HG02884 (cell line): ENCODE data around the gene PLCD3.
A peak's percentile ranks its signal among the peaks of the same experiment; 100 is the strongest.
"Not testable (repeated sequence)": the region's sequence is repeated elsewhere in the genome, so short reads cannot be mapped to it uniquely, and the experiment has no call there.

Experiments used
- ATAC-seq: cut with Tn5 transposase; IDR thresholded peaks from one replicate; pipeline ENCODE4 v1.9.1; 2021; ENCODE audit warnings: mild to moderate bottlenecking, moderate library complexity; ENCODE audit not compliant: unreplicated experiment

Gene PLCD3

DNA sequence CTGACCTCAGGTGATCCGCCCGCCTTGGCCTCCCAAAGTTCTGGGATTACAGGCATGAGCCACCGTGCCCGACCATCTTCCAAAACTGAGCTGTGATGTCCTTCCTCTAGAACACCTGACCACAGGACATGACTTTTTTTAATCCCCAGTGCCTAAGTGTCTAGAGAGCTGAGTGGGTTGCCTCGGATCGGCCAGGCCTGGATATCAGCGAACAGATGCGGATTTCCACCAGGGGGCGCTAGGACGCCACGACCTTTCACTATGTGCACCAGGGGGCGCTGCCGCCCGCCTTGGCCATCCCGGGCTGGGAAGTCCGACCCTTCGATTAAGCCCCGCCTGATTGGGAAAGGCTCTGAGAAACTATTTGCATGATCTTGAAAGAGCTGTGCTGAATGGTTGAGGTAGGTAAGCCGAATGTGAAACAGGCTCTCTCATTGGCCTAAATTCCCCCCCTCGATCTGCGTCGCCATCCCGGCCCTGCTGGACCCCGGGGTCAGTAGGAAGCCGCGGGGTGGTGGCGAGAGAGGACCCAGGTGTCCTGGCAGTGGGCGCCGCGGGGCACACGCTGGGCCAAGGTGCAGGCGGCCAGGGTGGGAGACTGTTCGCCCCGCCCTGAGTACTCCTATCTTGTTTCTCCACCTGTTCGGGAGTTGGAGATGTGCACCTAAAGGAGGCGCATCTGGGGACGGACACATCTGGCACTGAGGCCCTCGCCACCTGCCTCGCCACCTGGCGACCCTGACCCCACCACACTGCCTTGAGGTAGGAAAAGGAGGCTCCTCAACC is 3.1 kb upstream of the PLCD3 start, which contains the start of gene ACBD4:
Gene ACBD4, plus strand, starts transcription at position 496 of the 786 bp plus-strand sequence. CDS start 458 bp downstream, outside the sequence.
- peak; percentile 77 for ATAC-seq

- ATAC-seq, result no peak
Measured at GRCh38 chr17:45132572-45133463, 503 bp upstream of the PLCD3 start.

DNA sequence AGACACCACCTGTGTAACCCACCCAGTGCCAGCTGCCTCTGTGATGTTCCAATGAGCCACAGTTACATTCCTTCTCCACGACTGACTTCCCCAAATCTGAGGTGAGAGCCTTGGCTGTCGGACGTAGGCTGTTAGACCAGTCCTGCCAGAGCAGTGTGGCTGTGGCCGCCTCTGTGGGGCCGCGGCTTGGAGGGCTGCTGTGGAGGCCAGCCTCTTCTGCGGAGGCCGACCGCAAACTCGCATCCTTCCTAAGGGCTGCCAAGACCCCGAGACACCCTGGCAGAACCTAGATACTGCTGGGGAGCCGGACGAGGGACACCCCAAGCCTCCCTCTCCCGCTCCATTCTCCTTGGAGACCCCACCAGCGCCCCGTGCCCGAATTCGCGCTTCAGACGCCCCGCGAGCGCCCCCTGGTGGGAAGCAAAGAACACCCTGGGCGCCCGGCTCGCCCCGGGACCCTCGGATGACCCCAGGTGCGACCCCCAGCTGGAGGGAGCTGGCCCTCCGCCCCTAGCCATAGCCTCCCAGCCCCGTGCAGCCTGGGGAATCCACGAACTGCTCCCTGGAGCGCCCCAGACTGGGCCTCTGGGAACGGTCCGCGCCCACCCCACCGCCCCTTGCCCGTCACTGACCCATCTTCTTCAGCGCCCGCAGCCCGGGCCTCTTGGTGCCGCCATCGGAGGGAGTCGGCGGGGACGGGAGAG is 547 bp downstream of the PLCD3 start:
- no peak for ATAC-seq

GRCh38 chr17:45130681-45131615 is 1.4 kb downstream of the PLCD3 start:
- ATAC-seq, result no peak

DNA sequence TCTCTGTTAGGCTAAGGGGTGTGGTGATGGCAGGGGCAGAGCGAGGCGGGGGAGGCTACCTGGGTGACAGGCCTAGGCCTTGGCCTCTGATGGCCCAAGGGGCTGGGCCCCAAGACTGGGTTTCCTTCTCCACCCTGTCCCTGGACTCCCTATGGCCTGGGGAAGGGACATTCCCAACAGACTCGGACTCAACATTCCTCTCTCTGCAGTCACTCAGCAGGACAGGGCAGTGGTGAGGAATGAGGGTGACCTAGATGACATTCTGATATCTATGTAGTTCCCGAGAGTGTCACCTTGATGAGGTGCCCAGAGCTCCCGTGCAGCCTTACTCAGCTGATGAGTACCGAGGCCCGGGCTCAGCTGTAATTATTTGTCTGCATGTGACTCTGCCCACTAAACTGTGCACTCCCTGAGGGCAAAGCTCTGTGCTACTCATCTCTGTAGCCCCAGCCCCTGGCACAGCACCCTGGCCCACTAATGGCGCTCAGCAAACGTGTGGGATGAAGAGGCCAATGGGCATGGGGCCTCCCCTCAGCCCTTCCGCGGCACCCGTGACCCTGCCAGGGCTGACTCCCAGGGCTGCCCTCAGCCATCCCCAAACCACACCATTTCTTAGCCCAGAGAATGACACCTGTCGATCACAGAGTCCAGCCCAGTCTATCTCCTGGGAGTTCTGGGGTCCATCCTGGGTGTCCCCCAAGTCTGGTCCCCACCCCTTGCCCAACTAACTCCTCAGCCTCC is 2.2 kb downstream of the PLCD3 start:
- ATAC-seq, result no peak

DNA sequence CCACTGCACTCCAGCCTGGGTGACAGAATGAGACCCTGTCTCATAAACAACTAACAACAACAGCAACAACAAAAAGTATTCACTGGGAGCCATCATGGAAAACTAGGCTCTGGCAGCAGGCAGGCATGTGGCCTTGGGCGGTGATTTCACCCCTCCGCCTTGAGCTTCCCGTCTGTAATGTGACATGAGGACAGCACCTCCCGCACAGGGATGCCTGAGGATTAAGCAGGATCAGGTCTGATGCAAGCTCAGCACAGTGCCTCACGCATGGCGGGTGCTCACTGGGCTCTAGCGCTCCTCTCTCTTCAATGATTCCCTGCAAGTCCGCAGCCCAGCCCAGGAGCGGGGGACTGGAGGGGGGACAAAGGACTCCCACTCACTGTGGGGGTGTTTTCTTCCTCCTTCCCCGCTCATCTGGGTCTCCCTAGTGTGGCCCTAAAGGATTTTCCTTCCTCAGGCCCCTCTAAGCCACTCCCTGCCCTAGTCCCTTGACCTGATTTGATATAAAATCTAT is 2.8 kb downstream of the PLCD3 start:
- ATAC-seq, result no peak

DNA sequence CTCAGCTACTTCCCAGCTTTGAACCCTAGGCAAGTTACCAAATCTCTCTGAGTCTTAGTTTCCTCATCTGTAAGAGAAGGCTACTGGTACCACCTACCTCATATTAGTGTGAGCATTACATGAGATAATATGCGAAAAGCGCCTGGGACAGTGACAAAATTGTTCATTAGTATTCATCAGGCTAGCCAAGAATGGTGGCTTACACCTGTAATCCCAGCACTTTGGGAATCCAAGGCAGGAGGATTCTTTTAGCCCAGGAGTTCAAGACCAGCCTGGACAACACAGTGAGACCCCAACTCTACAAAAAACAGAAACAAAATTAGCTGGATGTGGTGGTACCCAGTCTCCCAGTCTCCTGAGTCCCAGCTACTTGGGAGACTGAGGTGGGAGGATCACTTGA is 3.3 kb downstream of the PLCD3 start:
- ATAC-seq, result no peak

DNA sequence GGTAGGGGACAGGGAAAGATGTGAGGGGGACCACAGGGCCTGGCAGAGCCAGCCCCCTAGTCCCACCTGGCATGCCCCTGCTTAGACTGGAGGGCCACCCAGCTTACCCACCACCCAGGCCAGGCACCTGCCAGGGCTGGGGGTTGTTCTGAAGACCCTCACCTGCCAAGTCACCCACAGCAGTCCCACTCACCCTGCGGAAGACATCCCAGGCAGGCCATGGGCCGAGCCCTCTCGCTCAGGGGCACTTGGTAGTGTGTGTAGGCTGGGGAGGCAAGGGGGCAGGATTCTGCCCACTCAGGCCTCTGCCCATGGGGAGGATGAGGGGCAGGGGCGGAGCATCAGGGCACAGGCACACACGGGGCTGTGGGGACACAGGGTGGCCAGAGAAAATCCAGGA is 4.0 kb downstream of the PLCD3 start:
- no peak for ATAC-seq

- no peak for ATAC-seq
Measured at GRCh38 chr17:45127548-45128300, 4.6 kb downstream of the PLCD3 start.

DNA sequence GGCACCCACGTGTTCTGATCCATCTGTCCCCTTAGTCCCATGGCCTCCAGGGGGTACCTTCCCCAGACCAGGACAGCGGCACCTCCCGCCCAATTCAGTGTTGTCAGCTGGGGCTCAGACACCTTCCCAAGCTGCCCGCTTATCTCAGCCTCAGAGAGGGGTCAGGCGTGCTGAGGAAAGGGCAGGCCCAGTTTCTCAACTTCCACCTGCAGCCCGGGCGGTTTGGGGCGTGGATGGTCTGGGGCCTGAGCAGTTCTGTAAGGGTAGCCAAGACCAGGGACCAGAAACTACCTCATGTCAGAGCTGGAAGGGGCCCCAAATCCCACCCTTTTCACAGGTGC is 5.1 kb downstream of the PLCD3 start:
- ATAC-seq, result no peak

- no peak for ATAC-seq
Measured at GRCh38 chr17:45125509-45125908, 6.8 kb downstream of the PLCD3 start.

DNA sequence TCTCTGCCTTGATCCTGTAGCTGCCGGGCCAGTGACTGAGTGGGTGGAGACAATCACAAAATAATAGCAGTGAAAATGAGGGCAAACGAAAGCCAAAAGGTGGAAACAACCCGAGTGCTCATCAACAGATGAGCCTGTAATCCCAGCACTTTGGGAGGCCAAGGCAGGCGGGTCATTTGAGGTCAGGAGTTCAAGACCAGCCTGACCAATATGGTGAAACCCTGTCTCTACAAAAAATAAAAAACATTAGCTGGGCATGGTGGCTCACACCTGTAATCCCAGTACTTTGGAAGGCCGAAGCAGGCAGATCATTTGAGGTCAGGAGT is 7.6 kb downstream of the PLCD3 start:
- not testable (repeated sequence) for ATAC-seq

- ATAC-seq, result no peak
Measured at GRCh38 chr17:45123930-45124796, 8.2 kb downstream of the PLCD3 start.

DNA sequence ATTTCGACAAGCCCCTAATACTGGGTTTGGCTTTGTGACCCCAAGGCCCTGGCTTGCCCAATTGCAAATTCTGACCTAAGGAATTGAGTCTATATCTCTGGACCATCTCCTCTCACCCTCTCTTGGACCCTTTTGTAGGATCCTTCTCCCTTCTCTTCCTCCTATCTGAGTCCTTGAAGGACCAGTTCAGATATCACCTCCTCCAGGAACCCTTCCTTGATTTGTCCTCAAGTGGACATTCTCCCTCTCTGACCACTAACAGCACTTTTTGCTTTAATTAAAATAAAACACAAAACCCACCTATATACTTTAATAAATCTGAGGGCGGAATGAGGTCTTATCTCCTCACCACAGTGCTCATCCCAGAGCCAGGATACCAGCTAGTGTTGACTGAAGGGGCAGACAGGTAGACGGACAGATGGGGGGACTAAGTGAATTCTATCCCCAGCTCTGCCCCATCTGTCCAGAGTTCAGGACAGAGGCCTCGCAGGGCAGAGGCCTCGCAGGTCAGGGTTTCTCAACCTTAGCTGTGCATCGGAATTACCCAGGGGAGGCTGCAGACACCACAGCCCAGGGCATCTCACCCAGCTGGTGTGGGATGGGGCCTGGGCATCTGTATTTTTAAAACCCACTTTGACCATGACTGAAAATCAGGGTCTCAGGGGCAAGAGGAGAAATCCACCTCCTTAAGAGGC is 9.1 kb downstream of the PLCD3 start:
- ATAC-seq, result no peak

DNA sequence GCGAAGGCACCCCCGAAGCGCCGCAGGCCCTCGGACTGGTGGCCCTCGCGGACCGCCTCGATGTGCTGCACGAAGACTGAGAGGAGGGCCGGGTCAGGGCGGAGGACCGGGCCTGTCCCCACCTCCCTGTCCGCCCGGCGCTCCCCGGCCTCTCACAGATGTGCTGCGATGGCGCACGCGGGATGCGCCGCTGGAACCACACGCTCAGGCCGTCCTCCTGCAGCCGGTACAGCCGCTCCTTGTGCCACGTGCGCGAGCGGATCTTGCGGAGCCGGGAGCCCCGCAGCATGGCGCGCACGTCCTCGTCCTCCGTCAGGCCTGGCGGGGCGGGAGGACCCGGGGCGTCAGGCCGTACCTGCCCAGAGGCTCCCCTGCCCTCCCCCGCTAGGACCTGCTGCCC is 11.3 kb downstream of the PLCD3 start:
- no peak for ATAC-seq

GRCh38 chr17:45120558-45120957 is 11.8 kb downstream of the PLCD3 start:
- ATAC-seq, result no peak

DNA sequence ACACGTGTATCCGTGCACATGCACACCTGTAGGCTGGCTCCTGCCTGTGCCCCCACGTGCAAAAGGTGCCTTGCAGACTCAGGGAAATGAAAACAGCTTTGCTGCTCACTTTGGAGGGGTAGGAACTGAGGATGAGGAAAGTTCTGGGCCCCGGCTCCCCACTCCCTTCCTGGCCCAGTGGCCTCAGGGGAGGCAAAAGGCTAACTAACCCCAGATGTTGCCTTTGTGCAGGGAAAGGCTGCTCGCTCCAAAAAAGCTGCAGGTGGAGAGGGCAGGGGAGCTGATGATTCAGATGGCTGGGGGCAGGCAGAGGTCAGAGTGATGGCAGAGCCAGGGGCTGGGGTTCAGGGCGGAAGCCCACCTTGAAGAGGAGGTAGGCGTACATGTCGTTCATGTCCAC is 12.4 kb downstream of the PLCD3 start:
- ATAC-seq, result no peak
